KMS-11 (cell line): ENCODE data around the gene CSE1L.

Experiments
- H2AFZ ChIP-seq: fragments of 200-600 bp; sonication (generic); 2 replicates; pipeline ENCODE4 v1.6.1; 2016; ENCODE audit warnings: antibody characterized with exemption, mixed run types, low read depth
- H3K27ac ChIP-seq: fragments of 200-600 bp; sonication (generic); 2 replicates; pipeline ENCODE4 v1.6.1; 2016; ENCODE audit warnings: mild to moderate bottlenecking, mixed run types
- H3K27me3 ChIP-seq: fragments of 200-600 bp; sonication (generic); 2 replicates; pipeline ENCODE4 v1.6.1; 2017; ENCODE audit warnings: mild to moderate bottlenecking, low read depth, mixed run types, moderate library complexity; ENCODE audit not compliant: insufficient read depth
- H3K36me3 ChIP-seq: fragments of 200-600 bp; sonication (generic); 2 replicates; pipeline ENCODE4 v1.6.1; 2017; ENCODE audit warnings: mild to moderate bottlenecking, mixed run types; ENCODE audit not compliant: insufficient read depth
- H3K4me1 ChIP-seq: fragments of 200-600 bp; sonication (generic); 2 replicates; pipeline ENCODE4 v1.6.1; 2016; ENCODE audit warnings: mild to moderate bottlenecking, low read depth, mixed run types; ENCODE audit not compliant: poor library complexity, severe bottlenecking
- H3K4me2 ChIP-seq: fragments of 200-600 bp; sonication (generic); 2 replicates; pipeline ENCODE4 v1.7.0; 2016; ENCODE audit warnings: mild to moderate bottlenecking, mixed run types
- H3K4me3 ChIP-seq: fragments of 200-600 bp; sonication (generic); IDR thresholded peaks from 2 replicates; pipeline ENCODE4 v1.6.1; 2017; ENCODE audit warnings: low read depth, low read length, mixed read lengths; ENCODE audit not compliant: insufficient read depth
- H3K79me2 ChIP-seq: fragments of 200-600 bp; sonication (generic); 2 replicates; pipeline ENCODE4 v1.6.1; 2016; ENCODE audit warnings: low read depth, mixed run types; ENCODE audit not compliant: insufficient read depth
- H3K9ac ChIP-seq: fragments of 200-600 bp; sonication (generic); 2 replicates; pipeline ENCODE4 v1.6.1; 2016; ENCODE audit warnings: mild to moderate bottlenecking, mixed run types
- H4K20me1 ChIP-seq: fragments of 200-600 bp; sonication (generic); 2 replicates; pipeline ENCODE4 v1.6.1; 2016; ENCODE audit warnings: mild to moderate bottlenecking, mixed run types; ENCODE audit not compliant: insufficient read depth
- TF ChIP-seq, protein P1 (sequence below): fragments of 200-600 bp; sonication (generic); conservative IDR thresholded peaks from 2 replicates; pipeline ENCODE4 v1.6.1; 2017; ENCODE audit warnings: low read depth, mild to moderate bottlenecking, antibody characterized with exemption, low read length, moderate library complexity, mixed read lengths

Gene CSE1L

GRCh38 chr20:49140834-49141233 is 94.7 kb downstream of the CSE1L start:
- Histone ChIP-seq H3K27me3 (no peaks in the 10 kb centered on the region), H3K79me2 (no peaks in the 10 kb centered on the region), H3K9ac (no peak overlapping the region), H3K36me3 (no peaks in the 10 kb centered on the region), H3K4me1 (peaks cover 16% of the 10 kb centered on the region), H3K27ac (no peak overlapping the region), H3K4me3 (no peak overlapping the region), H2AFZ (no peak overlapping the region), H3K4me2 (no peak overlapping the region), H4K20me1 (no peaks in the 10 kb centered on the region)
- TF ChIP-seq, protein P1, sequence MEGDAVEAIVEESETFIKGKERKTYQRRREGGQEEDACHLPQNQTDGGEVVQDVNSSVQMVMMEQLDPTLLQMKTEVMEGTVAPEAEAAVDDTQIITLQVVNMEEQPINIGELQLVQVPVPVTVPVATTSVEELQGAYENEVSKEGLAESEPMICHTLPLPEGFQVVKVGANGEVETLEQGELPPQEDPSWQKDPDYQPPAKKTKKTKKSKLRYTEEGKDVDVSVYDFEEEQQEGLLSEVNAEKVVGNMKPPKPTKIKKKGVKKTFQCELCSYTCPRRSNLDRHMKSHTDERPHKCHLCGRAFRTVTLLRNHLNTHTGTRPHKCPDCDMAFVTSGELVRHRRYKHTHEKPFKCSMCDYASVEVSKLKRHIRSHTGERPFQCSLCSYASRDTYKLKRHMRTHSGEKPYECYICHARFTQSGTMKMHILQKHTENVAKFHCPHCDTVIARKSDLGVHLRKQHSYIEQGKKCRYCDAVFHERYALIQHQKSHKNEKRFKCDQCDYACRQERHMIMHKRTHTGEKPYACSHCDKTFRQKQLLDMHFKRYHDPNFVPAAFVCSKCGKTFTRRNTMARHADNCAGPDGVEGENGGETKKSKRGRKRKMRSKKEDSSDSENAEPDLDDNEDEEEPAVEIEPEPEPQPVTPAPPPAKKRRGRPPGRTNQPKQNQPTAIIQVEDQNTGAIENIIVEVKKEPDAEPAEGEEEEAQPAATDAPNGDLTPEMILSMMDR: no peak
